Neural cell (in vitro differentiated cells): ENCODE measurements around the gene NRP1.

ENCODE experiments used
- EP300 ChIP-seq: fragments of 450-650 bp; conservative IDR thresholded peaks from 2 replicates; pipeline ENCODE4 v1.6.1; 2014; ENCODE audit warnings: antibody characterized with exemption, mild to moderate bottlenecking, moderate library complexity; ENCODE audit not compliant: poor library complexity, severe bottlenecking
- EZH2 ChIP-seq: fragments of 200-600, 300-800 bp; shearing (Covaris generic), sonication (generic); IDR thresholded peaks from 2 replicates; pipeline ENCODE4 v1.6.1; 2014; ENCODE audit warnings: antibody characterized with exemption, low read length, borderline replicate concordance, mild to moderate bottlenecking; ENCODE audit not compliant: insufficient read depth, poor library complexity, severe bottlenecking

GRCh38 chr10:33349268-33349667 is 14.8 kb upstream of the NRP1 start:
- TF ChIP-seq EP300 (no peak), EZH2 (no peak)
